Measurements from ENCODE around the gene LRRFIP1. TPM values are rescaled to one million over a fixed set of nuclear protein-coding genes. Genes with fewer than 3 reads are reported as not detected.
"Not testable (repeated sequence)": the region's sequence is repeated elsewhere in the genome, so short reads cannot be mapped to it uniquely, and the experiment has no call there.

LRRFIP1 gene
- total RNA-seq, 1 donor from 2014 or later: 91.5 TPM

DNA sequence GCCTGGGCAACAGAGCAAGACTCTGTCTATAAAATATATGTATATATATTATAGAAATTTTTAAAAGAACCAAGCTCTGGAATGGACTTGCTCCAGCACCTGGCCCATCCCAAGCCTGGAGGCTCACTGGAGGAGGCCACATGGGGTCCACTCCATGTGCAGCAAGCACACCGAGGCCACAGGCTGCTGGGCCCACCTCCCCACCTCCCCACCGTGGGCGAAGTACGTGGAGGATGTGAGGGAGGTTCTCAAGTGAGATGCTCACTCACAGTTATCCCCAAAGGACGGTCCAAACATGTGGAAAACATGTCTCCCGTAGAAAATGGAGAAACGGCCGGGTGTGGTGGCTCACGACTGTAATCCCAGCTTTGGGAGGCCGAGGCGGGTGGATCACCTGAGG, 23.0 kb upstream of the LRRFIP1 start:
- TF ChIP-seq, protein P1, sequence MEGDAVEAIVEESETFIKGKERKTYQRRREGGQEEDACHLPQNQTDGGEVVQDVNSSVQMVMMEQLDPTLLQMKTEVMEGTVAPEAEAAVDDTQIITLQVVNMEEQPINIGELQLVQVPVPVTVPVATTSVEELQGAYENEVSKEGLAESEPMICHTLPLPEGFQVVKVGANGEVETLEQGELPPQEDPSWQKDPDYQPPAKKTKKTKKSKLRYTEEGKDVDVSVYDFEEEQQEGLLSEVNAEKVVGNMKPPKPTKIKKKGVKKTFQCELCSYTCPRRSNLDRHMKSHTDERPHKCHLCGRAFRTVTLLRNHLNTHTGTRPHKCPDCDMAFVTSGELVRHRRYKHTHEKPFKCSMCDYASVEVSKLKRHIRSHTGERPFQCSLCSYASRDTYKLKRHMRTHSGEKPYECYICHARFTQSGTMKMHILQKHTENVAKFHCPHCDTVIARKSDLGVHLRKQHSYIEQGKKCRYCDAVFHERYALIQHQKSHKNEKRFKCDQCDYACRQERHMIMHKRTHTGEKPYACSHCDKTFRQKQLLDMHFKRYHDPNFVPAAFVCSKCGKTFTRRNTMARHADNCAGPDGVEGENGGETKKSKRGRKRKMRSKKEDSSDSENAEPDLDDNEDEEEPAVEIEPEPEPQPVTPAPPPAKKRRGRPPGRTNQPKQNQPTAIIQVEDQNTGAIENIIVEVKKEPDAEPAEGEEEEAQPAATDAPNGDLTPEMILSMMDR (IDR thresholded peaks at IDR 0.05): no peak
- Mint-ChIP-seq H3K36me3 (ENCODE audit: low read depth) (no peaks in the 10 kb centered on the region), H3K4me1 (ENCODE audit: low read depth) (peaks cover 24% of the 10 kb centered on the region), H3K4me3 (ENCODE audit: unreplicated experiment) (no peak overlapping the region), H3K9me3 (ENCODE audit: low read depth) (no peaks in the 10 kb centered on the region), H3K27ac (ENCODE audit: unreplicated experiment) (no peak overlapping the region), H3K27me3 (ENCODE audit: low read depth) (no peaks in the 10 kb centered on the region)
- no peak for DNase-seq (ENCODE audit: low spot score)

- Mint-ChIP-seq H3K27ac (ENCODE audit: unreplicated experiment) (no peak overlapping the region), H3K4me3 (ENCODE audit: unreplicated experiment) (no peak overlapping the region), H3K4me1 (ENCODE audit: low read depth) (peaks cover 21% of the 10 kb centered on the region), H3K27me3 (ENCODE audit: low read depth) (no peaks in the 10 kb centered on the region), H3K9me3 (ENCODE audit: low read depth) (no peaks in the 10 kb centered on the region), H3K36me3 (ENCODE audit: low read depth) (no peaks in the 10 kb centered on the region)
- DNase-seq (ENCODE audit: low spot score): no peak
- TF ChIP-seq, protein P1 (IDR thresholded peaks at IDR 0.05): peak; percentile 49
Measured at GRCh38 chr2:237604960-237605359, 22.4 kb upstream of the LRRFIP1 start.

DNA sequence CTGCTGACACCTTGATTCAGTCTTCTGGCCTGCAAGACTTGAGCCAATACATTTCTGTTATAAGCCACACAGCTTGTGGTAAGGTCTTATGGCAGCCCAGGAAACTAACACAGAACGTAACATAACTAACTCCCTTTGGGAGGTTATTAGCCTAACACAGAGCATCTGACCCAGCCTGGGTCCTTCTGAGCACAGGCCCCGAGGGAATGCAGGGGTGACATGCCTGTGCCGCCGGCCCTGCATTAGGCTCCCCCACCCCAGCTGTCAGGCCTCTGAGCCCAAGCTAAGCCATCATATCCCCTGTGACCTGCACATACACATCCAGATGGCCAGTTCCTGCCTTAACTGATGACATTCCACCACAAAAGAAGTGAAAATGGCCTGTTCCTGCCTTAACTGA, 20.9 kb upstream of the LRRFIP1 start:
- H3K4me3 Mint-ChIP-seq (ENCODE audit: unreplicated experiment); H3K27me3 Mint-ChIP-seq (ENCODE audit: low read depth); H3K36me3 Mint-ChIP-seq (ENCODE audit: low read depth); DNase-seq (ENCODE audit: low spot score); H3K9me3 Mint-ChIP-seq (ENCODE audit: low read depth); H3K27ac Mint-ChIP-seq (ENCODE audit: unreplicated experiment): not testable (repeated sequence)
- H3K4me1 Mint-ChIP-seq (ENCODE audit: low read depth): peaks cover 13% of the 10 kb centered on the region

DNA sequence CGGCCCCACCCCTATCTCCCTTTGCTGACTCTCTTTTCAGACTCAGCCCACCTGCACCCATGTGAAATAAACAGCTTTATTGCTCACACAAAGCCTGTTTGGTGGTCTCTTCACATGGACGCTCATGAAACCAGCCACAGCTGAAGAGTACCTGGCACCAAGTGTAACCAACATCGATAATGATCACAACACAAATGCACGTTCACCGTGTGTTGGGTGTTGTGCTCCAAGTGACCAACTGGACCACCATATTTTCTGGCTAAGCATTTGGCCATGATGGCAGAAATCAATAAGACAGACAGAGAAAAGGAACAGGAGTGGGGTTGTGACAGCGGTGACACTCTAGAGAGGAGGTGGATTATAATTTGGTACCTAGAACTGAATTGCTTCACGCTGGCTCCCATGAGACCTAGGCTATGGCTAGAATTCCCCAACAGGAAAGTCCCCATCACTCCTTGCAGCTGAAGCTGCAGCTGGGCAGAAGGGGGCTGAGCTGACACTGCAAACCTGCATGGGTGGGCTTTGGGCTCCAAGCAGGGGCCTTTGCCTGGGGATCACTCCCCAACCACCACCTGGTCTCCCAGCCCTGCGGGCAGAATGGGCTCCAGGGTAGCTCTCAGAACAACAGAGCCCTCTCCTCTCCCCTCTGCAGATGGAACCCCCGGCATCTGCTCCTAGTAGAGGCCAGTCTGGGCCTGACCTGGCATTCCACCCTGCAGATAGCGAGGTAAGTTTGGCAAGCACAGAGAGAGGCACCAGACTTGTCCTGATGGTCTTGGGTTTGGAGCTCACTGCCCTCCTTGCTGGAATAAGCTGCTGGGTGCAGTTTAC, 14.6 kb upstream of the LRRFIP1 start:
- no peak overlapping the region for H3K27ac Mint-ChIP-seq (ENCODE audit: unreplicated experiment)
- H3K4me1 Mint-ChIP-seq (ENCODE audit: low read depth): peaks cover 31% of the 10 kb centered on the region
- TF ChIP-seq, protein P1 (IDR thresholded peaks at IDR 0.05): no peak
- no peaks in the 10 kb centered on the region for H3K27me3 Mint-ChIP-seq (ENCODE audit: low read depth)
- no peak for DNase-seq (ENCODE audit: low spot score)
- H3K36me3 Mint-ChIP-seq (ENCODE audit: low read depth): no peaks in the 10 kb centered on the region
- no peak overlapping the region for H3K4me3 Mint-ChIP-seq (ENCODE audit: unreplicated experiment)
- no peaks in the 10 kb centered on the region for H3K9me3 Mint-ChIP-seq (ENCODE audit: low read depth)

GRCh38 chr2:237613679-237614078, 13.7 kb upstream of the LRRFIP1 start:
- Mint-ChIP-seq H3K27ac (ENCODE audit: unreplicated experiment) (no peak overlapping the region), H3K4me1 (ENCODE audit: low read depth) (peaks cover 40% of the 10 kb centered on the region)

More at GRCh38 chr2:237613679-237614078, 13.7 kb upstream of the LRRFIP1 start:
- peaks cover 2% of the 10 kb centered on the region for H3K9me3 Mint-ChIP-seq (ENCODE audit: low read depth)
- no peak for DNase-seq (ENCODE audit: low spot score)
- no peaks in the 10 kb centered on the region for H3K36me3 Mint-ChIP-seq (ENCODE audit: low read depth)
- no peak overlapping the region for H3K4me3 Mint-ChIP-seq (ENCODE audit: unreplicated experiment)
- H3K27me3 Mint-ChIP-seq (ENCODE audit: low read depth): no peaks in the 10 kb centered on the region
- TF ChIP-seq, protein P1 (IDR thresholded peaks at IDR 0.05): no peak
